ENCODE results near the gene SH2D5.

Gene SH2D5

DNA sequence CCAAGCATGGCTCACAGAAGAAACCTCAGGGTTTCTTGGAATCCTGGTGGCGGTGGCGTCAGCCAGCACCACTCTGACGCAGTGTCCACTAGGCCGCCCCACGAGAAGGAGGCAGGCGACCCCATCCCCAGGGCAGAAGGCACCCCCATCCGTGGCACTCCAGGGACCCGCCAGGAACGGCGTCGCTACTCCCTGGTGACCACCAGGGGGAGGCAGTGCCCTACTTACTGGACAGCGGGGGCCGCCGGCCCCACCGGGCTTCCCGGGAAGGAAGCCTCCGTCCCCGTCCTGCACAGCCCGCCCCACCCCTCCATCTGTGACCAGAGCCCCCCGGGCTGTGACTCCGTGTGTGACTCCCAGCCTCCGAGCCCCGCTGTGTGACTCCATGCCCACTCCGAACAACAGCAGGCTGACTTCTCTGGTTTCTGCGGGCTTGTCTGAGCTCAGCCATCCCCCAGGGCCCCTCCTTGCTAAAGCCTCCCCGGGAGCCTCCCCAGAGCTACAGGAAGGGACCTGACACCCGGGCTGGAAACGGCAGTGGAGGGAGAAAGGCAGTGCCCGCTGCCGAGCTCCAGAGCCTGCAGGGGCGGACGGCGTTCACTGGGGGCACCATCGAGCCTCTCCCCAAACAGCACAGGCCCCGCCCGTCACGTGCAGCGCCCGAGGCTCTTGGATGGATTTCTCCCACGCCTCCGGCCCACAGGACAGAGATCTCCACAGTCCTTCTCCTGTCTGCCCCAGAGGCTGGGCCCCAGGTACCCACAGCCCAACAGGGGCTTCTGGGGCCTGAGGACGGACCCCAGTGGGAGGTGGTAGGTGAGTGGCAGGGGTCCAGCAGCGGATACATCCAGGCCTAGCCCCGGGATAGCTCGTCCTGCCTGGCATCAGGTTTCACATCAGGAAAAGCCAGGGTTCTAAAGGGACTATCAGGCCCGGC is 35.8 kb downstream of the SH2D5 start:
- Mint-ChIP-seq H3K9me3 (no peaks in the 10 kb centered on the region), H3K27me3 (no peaks in the 10 kb centered on the region), H3K36me3 (ENCODE audit: low read depth) (no peaks in the 10 kb centered on the region), H3K27ac (no peak overlapping the region), H3K4me3 (peak overlapping the region; percentile 79), H3K4me1 (ENCODE audit: low read depth) (peaks cover 6% of the 10 kb centered on the region)

DNA sequence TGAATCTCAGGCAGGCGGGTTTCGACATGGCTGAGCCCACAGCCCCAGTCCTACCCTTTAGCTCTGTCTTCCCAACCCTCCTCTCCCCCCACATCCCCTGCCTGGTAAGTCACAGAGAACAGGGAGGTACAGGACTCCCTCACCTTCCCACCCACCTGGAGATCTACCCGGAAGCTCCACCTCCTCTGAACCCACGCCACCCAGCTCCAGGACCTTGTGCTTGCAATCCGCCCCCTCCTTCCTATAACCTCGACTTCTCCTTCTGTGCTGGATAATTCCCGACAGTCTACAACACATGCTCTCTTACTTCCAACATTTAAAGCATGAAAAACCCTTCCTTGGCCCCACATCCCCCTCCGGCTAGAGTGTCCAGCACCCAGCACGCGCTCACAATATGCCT is 37.0 kb downstream of the SH2D5 start:
- no peaks in the 10 kb centered on the region for H3K9me3 Mint-ChIP-seq
- no peak overlapping the region for H3K4me3 Mint-ChIP-seq
- H3K4me1 Mint-ChIP-seq (ENCODE audit: low read depth): peaks cover 6% of the 10 kb centered on the region
- no peaks in the 10 kb centered on the region for H3K36me3 Mint-ChIP-seq (ENCODE audit: low read depth)
- H3K27ac Mint-ChIP-seq: no peak overlapping the region
- H3K27me3 Mint-ChIP-seq: no peaks in the 10 kb centered on the region

DNA sequence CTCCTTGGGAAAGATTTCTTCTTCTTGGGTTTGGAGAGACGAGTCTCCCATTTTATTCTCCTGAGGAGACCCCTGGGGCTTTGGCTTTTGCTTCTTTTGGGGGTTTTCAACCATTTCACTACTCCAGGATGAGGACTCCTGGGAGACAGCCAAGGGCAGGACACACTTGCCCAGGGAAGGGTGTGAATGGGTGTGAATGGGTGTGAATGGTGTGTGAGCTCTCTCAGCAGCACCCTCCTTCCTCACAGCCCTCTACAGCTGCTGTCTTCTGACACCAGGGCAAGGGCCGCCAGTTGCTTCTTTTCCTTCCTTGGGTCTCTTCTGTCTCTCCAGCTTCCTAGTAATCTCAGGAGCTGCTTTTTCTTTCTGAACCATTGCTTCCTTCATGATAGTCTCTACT is 38.9 kb downstream of the SH2D5 start:
- Mint-ChIP-seq H3K4me1 (ENCODE audit: low read depth) (peaks cover 6% of the 10 kb centered on the region), H3K36me3 (ENCODE audit: low read depth) (no peaks in the 10 kb centered on the region), H3K27me3 (no peaks in the 10 kb centered on the region), H3K4me3 (no peak overlapping the region), H3K27ac (no peak overlapping the region), H3K9me3 (no peaks in the 10 kb centered on the region)

DNA sequence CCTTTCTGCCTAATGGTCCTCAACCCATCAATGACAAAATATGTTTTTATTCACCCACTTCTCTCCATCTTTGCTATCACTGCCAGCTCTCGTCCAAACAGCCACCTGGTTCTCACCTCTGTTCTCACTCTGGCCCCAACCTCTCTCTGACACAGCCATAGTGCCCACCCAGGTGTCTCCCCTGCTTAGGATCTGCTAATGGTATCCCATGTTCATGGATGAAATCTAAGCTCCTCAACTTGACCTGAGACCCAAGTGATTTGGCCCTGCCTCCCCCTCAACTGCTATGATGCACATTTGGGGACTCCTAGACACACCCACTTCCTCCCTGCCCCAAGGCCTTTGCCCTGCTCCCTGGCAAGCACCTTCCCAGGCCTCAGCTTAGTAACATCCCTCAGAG is 40.6 kb downstream of the SH2D5 start:
- H3K27ac Mint-ChIP-seq: no peak overlapping the region
- no peak overlapping the region for H3K4me3 Mint-ChIP-seq
- no peaks in the 10 kb centered on the region for H3K36me3 Mint-ChIP-seq (ENCODE audit: low read depth)
- H3K9me3 Mint-ChIP-seq: no peaks in the 10 kb centered on the region
- H3K27me3 Mint-ChIP-seq: no peaks in the 10 kb centered on the region
- H3K4me1 Mint-ChIP-seq (ENCODE audit: low read depth): peaks cover 6% of the 10 kb centered on the region

DNA sequence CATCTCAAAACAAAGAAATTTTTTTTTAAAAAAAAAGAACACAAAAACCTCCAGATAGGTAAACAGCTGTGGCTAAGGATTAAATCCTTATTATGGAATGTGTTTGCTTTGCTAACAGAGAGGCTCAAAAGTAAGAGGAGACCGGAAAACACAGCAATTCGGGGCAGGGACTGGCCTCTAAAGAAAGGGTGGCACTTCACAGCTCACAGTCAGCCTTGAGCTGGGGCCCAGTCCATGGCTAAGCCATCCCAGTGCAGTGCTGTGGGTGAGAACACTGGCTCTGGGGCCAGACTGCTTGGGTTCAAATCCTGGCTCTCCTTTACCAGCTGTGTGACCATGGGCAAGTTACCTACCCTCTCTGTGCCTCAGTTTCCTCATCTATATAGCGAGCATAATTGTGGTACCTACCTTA is 42.9 kb downstream of the SH2D5 start:
- H3K4me1 Mint-ChIP-seq (ENCODE audit: low read depth): no peaks in the 10 kb centered on the region
- no peak overlapping the region for H3K4me3 Mint-ChIP-seq
- H3K9me3 Mint-ChIP-seq: no peaks in the 10 kb centered on the region
- no peaks in the 10 kb centered on the region for H3K36me3 Mint-ChIP-seq (ENCODE audit: low read depth)
- peaks cover 7% of the 10 kb centered on the region for H3K27me3 Mint-ChIP-seq
- no peak overlapping the region for H3K27ac Mint-ChIP-seq

DNA sequence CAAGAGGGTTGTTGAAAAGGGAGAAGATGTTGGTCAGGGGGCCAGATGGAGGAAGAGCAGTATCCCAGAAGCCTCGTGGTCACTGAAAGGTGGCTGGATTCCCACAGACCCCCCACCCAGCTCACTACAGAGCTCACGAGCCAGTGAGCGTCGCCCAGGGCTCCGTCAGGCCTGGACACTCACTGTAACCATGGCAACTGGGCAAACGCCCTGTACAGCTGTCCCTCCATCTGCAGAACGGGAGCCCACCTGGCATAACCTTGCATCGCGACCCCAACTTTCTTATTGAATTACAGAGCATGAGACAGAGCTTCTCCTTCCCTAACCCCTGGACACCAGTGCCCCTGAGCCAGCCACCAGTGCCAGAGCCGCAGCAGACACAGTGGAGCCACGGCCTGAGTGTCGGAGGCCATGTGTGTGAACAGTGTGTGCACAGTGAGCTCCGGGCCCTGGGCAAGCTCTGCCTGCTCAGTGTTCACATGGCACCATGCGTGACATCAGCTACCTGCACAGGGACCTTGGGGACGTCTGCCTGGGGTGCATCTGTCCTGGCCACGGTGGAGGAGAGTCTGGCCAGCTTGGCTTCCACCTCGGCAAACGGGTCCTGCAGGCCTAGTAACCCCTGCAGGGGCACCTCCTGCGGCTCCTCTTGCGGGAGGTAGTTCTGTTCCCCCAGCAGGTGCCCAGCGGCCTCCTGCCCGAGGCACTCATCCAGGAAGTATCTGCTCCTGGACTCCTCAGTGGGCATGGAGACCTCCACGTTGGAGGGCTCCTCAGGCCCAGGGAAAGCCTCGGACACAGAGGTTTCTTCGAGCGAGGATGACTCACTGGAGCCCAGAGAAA is 45.4 kb downstream of the SH2D5 start:
- no peaks in the 10 kb centered on the region for H3K4me1 Mint-ChIP-seq (ENCODE audit: low read depth)
- H3K9me3 Mint-ChIP-seq: no peaks in the 10 kb centered on the region
- H3K27me3 Mint-ChIP-seq: peaks cover 7% of the 10 kb centered on the region
- H3K27ac Mint-ChIP-seq: no peak overlapping the region
- no peaks in the 10 kb centered on the region for H3K36me3 Mint-ChIP-seq (ENCODE audit: low read depth)
- no peak overlapping the region for H3K4me3 Mint-ChIP-seq

DNA sequence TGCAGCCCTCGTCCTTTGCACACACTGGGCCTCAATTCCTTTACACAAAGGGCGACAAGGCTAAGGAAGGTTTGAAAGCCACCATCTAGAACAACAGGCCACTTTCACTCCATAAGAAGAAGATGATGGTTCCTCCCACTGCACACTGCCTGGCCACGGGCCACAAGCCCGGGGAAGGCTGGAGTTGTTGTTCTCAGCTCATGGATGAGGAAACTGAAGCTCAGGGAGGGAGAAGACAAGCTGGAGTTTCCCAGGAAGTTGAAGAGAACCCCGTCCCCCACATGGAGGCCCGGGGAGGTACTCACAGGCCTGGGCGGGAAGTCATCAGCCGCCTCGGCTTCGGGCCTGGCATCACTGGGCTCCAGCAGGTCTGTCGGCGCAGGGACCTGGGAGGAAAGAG is 46.8 kb downstream of the SH2D5 start:
- H3K27me3 Mint-ChIP-seq: peaks cover 11% of the 10 kb centered on the region
- no peaks in the 10 kb centered on the region for H3K4me1 Mint-ChIP-seq (ENCODE audit: low read depth)
- no peaks in the 10 kb centered on the region for H3K36me3 Mint-ChIP-seq (ENCODE audit: low read depth)
- H3K9me3 Mint-ChIP-seq: no peaks in the 10 kb centered on the region
- H3K27ac Mint-ChIP-seq: no peak overlapping the region
- no peak overlapping the region for H3K4me3 Mint-ChIP-seq

DNA sequence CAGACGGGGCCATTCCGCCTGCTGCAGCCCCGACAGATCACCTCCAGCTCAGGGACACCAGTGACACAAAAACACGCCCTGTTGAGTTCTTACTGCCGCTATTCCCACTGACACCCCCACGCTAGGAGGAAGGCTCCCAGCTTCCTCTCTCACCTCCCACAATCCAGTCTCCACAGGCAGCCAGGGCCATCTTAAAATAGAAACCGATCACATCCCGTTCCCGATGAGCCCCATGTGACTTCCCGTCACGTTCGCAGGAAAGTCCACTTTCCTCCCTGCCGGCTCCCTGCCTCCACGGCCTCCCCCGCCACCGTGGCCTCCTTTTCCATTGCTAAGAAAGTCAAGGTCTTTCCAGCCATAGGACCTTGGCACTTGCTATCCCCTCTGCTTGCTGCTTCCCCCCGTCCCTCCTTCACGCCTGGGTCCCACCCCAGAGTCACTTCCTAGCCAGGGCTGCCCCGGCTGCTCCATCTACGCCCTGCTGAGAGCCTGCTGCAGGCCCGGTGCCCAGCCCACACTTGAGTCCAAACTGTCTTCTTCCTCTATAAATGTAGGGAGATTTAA is 47.3 kb downstream of the SH2D5 start:
- no peak overlapping the region for H3K4me3 Mint-ChIP-seq
- no peaks in the 10 kb centered on the region for H3K4me1 Mint-ChIP-seq (ENCODE audit: low read depth)
- H3K9me3 Mint-ChIP-seq: no peaks in the 10 kb centered on the region
- H3K36me3 Mint-ChIP-seq (ENCODE audit: low read depth): no peaks in the 10 kb centered on the region
- no peak overlapping the region for H3K27ac Mint-ChIP-seq
- peaks cover 14% of the 10 kb centered on the region for H3K27me3 Mint-ChIP-seq

DNA sequence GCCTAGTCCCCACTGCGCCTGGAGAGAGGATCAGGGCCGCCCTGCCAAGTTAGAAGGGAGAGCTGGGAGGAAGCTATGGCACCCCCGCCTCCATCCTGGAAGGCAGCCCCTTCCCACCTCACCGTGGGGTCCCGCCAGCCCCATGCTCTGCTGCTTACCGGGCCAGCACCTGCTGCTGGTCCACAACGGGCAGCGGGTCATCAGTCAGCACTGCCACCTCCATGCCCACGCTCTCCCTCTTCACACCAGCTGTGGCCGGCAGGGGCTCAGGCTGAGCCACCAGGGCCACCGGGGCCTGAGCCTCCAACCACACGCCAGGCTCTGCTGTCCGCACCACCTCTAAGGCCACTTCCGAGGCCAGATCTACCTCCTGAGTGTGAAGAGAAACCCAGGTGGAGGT is 47.9 kb downstream of the SH2D5 start:
- Mint-ChIP-seq H3K4me1 (ENCODE audit: low read depth) (no peaks in the 10 kb centered on the region), H3K36me3 (ENCODE audit: low read depth) (no peaks in the 10 kb centered on the region), H3K27me3 (peaks cover 16% of the 10 kb centered on the region), H3K27ac (no peak overlapping the region), H3K4me3 (no peak overlapping the region), H3K9me3 (no peaks in the 10 kb centered on the region)

DNA sequence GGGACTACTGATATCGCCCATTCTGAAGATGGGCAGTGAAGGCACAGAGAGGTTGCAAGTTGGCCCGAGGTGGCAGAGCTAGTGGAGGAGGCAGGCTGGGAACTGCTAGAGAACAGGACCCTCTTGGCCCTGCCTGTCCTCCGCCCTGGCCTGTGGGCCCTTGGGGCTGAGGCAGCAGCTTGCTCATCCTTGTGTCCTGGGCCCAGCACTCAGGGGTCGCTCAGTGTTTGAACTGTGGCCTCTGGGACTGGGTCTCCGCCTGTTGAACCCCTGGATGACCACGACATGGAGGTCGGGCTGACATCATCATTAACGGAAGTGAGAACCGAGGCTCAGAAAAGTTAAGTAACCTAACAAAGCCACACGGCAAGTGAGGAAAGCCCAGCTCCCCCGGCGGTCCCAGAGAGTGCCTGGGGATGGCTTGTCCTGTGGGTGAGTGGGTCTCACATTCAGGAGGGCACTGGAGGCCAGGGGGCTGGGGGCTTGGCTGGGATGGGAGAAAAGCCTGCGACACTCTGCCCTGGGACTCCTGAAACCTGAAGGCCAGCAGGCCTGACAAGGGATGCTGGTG is 48.4 kb downstream of the SH2D5 start:
- H3K36me3 Mint-ChIP-seq (ENCODE audit: low read depth): no peaks in the 10 kb centered on the region
- no peaks in the 10 kb centered on the region for H3K4me1 Mint-ChIP-seq (ENCODE audit: low read depth)
- H3K4me3 Mint-ChIP-seq: no peak overlapping the region
- H3K9me3 Mint-ChIP-seq: no peaks in the 10 kb centered on the region
- H3K27me3 Mint-ChIP-seq: peaks cover 16% of the 10 kb centered on the region
- H3K27ac Mint-ChIP-seq: no peak overlapping the region

DNA sequence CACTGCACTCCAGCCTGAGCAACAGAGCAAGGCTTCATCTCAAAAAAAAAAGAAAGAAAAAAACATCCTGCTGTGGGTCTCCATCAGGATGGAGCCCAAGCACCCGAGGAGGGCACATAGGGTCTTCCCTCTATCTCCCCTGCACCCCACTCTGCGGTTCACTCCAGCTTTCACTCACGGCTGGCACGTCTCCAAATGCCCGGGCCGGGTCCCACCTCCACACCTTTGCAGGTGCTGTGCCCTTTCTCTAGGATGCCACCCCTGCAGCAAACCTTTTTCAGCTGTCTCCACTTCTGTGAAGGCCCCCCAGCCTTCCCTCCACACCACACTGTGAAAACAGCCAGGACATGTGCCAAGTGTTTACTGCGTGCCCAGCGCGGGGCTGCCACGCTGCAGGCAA is 48.9 kb downstream of the SH2D5 start:
- peaks cover 3% of the 10 kb centered on the region for H3K4me1 Mint-ChIP-seq (ENCODE audit: low read depth)
- H3K36me3 Mint-ChIP-seq (ENCODE audit: low read depth): no peaks in the 10 kb centered on the region
- H3K9me3 Mint-ChIP-seq: peaks cover under 1% of the 10 kb centered on the region
- H3K27me3 Mint-ChIP-seq: peaks cover 18% of the 10 kb centered on the region
- no peak overlapping the region for H3K4me3 Mint-ChIP-seq
- no peak overlapping the region for H3K27ac Mint-ChIP-seq

DNA sequence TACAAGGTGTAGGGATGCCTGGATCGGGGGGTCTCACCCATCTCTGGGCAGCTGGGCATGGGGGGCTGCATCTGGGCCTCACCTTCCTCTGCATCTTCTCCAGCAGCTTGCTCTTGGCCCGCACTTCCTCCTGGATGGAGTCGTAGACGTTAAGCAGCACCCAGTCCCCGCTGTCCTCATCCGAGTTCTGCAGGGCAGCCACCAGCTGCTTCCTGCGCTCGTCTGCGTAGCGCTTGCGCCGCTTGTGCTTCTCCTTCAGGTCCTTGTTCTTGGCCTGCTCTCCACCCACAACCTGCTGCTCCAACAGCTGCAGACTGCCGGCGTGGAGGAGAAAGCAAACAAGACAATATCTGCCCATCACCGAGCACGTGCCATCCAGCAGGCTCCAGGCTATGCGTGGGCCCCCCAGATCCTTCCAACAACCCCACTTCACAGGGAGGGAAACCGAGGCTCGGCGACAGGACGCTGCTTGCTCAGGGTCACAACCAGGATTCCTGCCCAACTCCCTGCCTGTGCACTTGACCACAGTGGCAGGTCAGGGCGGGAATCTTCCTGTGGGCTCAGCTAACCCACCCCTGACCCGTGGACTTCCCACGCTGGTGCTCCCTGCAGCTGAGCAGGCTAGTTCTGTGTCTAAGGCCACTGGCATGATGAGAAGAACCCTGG is 49.8 kb downstream of the SH2D5 start:
- Mint-ChIP-seq H3K36me3 (ENCODE audit: low read depth) (peaks cover 3% of the 10 kb centered on the region), H3K27me3 (peaks cover 23% of the 10 kb centered on the region), H3K9me3 (peaks cover 7% of the 10 kb centered on the region), H3K4me1 (ENCODE audit: low read depth) (peaks cover 10% of the 10 kb centered on the region), H3K4me3 (no peak overlapping the region), H3K27ac (no peak overlapping the region)

DNA sequence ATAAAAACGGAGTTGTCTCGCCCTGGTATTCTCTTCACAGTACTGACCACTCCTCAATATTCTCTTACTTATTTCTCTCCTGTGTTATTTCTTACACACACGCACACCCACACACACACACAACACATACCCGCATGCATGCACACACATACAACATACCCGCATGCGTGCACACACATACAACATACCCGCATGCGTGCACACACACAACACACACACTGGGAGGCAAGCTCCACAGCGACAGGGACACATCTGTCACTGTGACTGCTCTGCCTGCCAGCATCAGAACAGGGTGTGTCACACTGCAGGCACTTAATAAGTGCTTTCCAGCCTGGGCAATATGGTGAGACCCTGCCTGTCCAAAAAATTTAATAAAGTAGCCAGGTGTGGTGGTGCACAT is 50.5 kb downstream of the SH2D5 start:
- no peak overlapping the region for H3K4me3 Mint-ChIP-seq
- peaks cover 4% of the 10 kb centered on the region for H3K36me3 Mint-ChIP-seq (ENCODE audit: low read depth)
- H3K27me3 Mint-ChIP-seq: peaks cover 23% of the 10 kb centered on the region
- H3K4me1 Mint-ChIP-seq (ENCODE audit: low read depth): peaks cover 10% of the 10 kb centered on the region
- H3K27ac Mint-ChIP-seq: no peak overlapping the region
- peaks cover 8% of the 10 kb centered on the region for H3K9me3 Mint-ChIP-seq

DNA sequence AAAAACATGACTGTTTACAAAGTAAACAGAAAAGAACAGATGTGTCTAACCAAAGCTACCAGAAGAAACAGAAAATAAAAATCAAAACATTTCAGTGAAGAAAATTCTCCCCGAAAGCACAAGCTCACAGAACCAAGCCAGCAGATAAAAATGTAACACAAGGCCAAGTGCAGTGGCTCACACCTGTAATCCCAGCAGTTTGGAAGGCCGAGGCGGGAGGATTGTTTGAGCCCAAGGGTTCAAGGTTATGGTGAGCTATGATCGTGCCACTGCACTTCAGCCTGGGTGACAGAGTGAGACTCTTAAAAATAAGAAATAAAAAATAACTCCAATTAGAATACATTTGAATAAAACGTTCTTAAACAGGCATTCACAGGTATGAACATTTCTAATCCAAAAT is 52.2 kb downstream of the SH2D5 start:
- peaks cover 26% of the 10 kb centered on the region for H3K27me3 Mint-ChIP-seq
- H3K9me3 Mint-ChIP-seq: peaks cover 8% of the 10 kb centered on the region
- no peak overlapping the region for H3K4me3 Mint-ChIP-seq
- peak overlapping the region; percentile 26 for H3K27ac Mint-ChIP-seq
- peaks cover 4% of the 10 kb centered on the region for H3K36me3 Mint-ChIP-seq (ENCODE audit: low read depth)
- H3K4me1 Mint-ChIP-seq (ENCODE audit: low read depth): peaks cover 10% of the 10 kb centered on the region
